ENCODE data around the gene ACTL7A. TPM values are rescaled to one million over a fixed set of nuclear protein-coding genes. Genes with fewer than 3 reads are reported as not detected.

The ACTL7A gene
- total and polyA plus RNA-seq, 2 experiments from 2014 or later = not detected

DNA sequence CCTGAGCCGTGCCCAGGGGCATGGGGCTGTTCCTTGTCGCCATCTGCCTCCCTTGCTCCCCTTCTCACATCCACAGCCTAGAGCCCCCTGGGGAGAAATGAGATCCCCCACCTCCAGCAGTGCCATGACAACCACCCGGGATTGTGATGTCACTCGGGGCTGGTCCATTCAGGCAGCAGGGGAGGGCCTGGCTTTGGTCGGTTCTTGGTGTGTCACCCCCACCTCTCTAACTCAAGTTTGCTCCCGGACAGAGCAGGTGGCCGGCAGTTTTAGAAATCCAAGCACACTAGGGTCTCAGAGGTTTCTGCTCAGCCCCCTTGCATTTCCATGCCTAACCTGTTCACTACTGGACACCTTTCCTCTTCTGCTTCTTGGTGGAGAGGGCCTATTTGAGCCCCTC lies 6.2 kb upstream of the ACTL7A start, which contains the start of gene ACTL7B (continued):
- TF ChIP-seq, protein P1, sequence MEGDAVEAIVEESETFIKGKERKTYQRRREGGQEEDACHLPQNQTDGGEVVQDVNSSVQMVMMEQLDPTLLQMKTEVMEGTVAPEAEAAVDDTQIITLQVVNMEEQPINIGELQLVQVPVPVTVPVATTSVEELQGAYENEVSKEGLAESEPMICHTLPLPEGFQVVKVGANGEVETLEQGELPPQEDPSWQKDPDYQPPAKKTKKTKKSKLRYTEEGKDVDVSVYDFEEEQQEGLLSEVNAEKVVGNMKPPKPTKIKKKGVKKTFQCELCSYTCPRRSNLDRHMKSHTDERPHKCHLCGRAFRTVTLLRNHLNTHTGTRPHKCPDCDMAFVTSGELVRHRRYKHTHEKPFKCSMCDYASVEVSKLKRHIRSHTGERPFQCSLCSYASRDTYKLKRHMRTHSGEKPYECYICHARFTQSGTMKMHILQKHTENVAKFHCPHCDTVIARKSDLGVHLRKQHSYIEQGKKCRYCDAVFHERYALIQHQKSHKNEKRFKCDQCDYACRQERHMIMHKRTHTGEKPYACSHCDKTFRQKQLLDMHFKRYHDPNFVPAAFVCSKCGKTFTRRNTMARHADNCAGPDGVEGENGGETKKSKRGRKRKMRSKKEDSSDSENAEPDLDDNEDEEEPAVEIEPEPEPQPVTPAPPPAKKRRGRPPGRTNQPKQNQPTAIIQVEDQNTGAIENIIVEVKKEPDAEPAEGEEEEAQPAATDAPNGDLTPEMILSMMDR (conservative IDR thresholded peaks at IDR 0.05; ENCODE audit: low read depth in 2 of 2) = no peak
- TF ChIP-seq EZH2phosphoT487 (IDR thresholded peaks at IDR 0.05; ENCODE audit: unreplicated experiment) (no peak), STAT1 (IDR thresholded peaks at IDR 0.05; ENCODE audit: unreplicated experiment) (no peak)
- TF ChIP-seq, protein P2, sequence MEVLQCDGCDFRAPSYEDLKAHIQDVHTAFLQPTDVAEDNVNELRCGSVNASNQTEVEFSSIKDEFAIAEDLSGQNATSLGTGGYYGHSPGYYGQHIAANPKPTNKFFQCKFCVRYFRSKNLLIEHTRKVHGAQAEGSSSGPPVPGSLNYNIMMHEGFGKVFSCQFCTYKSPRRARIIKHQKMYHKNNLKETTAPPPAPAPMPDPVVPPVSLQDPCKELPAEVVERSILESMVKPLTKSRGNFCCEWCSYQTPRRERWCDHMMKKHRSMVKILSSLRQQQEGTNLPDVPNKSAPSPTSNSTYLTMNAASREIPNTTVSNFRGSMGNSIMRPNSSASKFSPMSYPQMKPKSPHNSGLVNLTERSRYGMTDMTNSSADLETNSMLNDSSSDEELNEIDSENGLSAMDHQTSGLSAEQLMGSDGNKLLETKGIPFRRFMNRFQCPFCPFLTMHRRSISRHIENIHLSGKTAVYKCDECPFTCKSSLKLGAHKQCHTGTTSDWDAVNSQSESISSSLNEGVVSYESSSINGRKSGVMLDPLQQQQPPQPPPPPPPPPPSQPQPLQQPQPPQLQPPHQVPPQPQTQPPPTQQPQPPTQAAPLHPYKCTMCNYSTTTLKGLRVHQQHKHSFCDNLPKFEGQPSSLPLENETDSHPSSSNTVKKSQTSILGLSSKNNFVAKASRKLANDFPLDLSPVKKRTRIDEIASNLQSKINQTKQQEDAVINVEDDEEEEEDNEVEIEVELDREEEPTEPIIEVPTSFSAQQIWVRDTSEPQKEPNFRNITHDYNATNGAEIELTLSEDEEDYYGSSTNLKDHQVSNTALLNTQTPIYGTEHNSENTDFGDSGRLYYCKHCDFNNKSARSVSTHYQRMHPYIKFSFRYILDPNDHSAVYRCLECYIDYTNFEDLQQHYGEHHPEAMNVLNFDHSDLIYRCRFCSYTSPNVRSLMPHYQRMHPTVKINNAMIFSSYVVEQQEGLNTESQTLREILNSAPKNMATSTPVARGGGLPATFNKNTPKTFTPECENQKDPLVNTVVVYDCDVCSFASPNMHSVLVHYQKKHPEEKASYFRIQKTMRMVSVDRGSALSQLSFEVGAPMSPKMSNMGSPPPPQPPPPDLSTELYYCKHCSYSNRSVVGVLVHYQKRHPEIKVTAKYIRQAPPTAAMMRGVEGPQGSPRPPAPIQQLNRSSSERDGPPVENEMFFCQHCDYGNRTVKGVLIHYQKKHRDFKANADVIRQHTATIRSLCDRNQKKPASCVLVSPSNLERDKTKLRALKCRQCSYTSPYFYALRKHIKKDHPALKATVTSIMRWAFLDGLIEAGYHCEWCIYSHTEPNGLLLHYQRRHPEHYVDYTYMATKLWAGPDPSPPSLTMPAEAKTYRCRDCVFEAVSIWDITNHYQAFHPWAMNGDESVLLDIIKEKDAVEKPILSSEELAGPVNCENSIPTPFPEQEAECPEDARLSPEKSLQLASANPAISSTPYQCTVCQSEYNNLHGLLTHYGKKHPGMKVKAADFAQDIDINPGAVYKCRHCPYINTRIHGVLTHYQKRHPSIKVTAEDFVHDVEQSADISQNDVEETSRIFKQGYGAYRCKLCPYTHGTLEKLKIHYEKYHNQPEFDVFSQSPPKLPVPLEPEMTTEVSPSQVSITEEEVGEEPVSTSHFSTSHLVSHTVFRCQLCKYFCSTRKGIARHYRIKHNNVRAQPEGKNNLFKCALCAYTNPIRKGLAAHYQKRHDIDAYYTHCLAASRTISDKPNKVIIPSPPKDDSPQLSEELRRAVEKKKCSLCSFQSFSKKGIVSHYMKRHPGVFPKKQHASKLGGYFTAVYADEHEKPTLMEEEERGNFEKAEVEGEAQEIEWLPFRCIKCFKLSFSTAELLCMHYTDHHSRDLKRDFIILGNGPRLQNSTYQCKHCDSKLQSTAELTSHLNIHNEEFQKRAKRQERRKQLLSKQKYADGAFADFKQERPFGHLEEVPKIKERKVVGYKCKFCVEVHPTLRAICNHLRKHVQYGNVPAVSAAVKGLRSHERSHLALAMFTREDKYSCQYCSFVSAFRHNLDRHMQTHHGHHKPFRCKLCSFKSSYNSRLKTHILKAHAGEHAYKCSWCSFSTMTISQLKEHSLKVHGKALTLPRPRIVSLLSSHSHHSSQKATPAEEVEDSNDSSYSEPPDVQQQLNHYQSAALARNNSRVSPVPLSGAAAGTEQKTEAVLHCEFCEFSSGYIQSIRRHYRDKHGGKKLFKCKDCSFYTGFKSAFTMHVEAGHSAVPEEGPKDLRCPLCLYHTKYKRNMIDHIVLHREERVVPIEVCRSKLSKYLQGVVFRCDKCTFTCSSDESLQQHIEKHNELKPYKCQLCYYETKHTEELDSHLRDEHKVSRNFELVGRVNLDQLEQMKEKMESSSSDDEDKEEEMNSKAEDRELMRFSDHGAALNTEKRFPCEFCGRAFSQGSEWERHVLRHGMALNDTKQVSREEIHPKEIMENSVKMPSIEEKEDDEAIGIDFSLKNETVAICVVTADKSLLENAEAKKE (CRISPR knock-in tag; IDR thresholded peaks at IDR 0.05) = no peak

- Histone ChIP-seq H3K27ac (ENCODE audit: low read depth) (no peak overlapping the region), H4K20me1 (replicated peaks; ENCODE audit: insufficient read depth) (no peaks in the 10 kb centered on the region), H3K4me3 (no peak overlapping the region), H3F3A (replicated peaks; ENCODE audit: low read depth) (no peaks in the 10 kb centered on the region), H3K79me2 (replicated peaks; ENCODE audit: insufficient read depth) (no peaks in the 10 kb centered on the region), H3K4me2 (no peak overlapping the region), H3K27me3 (ENCODE audit: insufficient read depth) (no peaks in the 10 kb centered on the region), H3K9me2 (ENCODE audit: insufficient read depth) (no peaks in the 10 kb centered on the region), H3K36me3 (ENCODE audit: insufficient read depth) (no peaks in the 10 kb centered on the region), H3K4me1 (ENCODE audit: insufficient read depth) (no peaks in the 10 kb centered on the region), H2AFZ (no peak overlapping the region)
- Mint-ChIP-seq H3K4me1 (no peaks in the 10 kb centered on the region), H3K27me3 (ENCODE audit: insufficient read depth, low read depth, poor library complexity) (peaks cover 10% of the 10 kb centered on the region), H3K9me3 (no peaks in the 10 kb centered on the region), H3K36me3 (ENCODE audit: low read depth) (no peaks in the 10 kb centered on the region), H3K4me3 (no peak overlapping the region), H3K27ac (no peak overlapping the region)
- DNase-seq (ENCODE audit: low spot score) = no peak
- no peak for ATAC-seq
- TF ChIP-seq NANOG (IDR thresholded peaks at IDR 0.05; ENCODE audit: borderline replicate concordance) (no peak), CREB1 (CRISPR knock-in tag; IDR thresholded peaks at IDR 0.05; ENCODE audit: low read depth) (no peak), EZH2phosphoT487 (IDR thresholded peaks at IDR 0.05; ENCODE audit: unreplicated experiment) (no peak)
- TF ChIP-seq, protein P3, sequence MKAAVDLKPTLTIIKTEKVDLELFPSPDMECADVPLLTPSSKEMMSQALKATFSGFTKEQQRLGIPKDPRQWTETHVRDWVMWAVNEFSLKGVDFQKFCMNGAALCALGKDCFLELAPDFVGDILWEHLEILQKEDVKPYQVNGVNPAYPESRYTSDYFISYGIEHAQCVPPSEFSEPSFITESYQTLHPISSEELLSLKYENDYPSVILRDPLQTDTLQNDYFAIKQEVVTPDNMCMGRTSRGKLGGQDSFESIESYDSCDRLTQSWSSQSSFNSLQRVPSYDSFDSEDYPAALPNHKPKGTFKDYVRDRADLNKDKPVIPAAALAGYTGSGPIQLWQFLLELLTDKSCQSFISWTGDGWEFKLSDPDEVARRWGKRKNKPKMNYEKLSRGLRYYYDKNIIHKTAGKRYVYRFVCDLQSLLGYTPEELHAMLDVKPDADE (IDR thresholded peaks at IDR 0.05) = no peak
- TF ChIP-seq, protein P2 (CRISPR knock-in tag; IDR thresholded peaks at IDR 0.05) = no peak
These were observed 4.5 kb upstream of the ACTL7A start for GRCh38 chr9:108857572-108857971.
